T-helper 2 cell treated with Interferon-gamma antibody and Interleukin-4, amounts not matched to agents 100 ng/mL and 5 ng/mL, for 36 hours (primary cell): Measurements from ENCODE around the gene UBE2Q1. TPM values are rescaled to one million over a fixed set of nuclear protein-coding genes. Genes with fewer than 3 reads are reported as not detected.

Experiments
- intact Hi-C: fragments of 100-400 bp; cut with micrococcal nuclease; formaldehyde crosslinking; loops from one replicate; pipeline ENCODE4 v1.15.1; 2023
- total RNA-seq: library from RNA; stranded (reverse); gene quantifications from 2 replicates; pipeline ENCODE4 v1.2.3, GENCODE V29; 2022

The UBE2Q1 gene
- total RNA-seq, 1 donor from 2014 or later = 112 TPM

DNA sequence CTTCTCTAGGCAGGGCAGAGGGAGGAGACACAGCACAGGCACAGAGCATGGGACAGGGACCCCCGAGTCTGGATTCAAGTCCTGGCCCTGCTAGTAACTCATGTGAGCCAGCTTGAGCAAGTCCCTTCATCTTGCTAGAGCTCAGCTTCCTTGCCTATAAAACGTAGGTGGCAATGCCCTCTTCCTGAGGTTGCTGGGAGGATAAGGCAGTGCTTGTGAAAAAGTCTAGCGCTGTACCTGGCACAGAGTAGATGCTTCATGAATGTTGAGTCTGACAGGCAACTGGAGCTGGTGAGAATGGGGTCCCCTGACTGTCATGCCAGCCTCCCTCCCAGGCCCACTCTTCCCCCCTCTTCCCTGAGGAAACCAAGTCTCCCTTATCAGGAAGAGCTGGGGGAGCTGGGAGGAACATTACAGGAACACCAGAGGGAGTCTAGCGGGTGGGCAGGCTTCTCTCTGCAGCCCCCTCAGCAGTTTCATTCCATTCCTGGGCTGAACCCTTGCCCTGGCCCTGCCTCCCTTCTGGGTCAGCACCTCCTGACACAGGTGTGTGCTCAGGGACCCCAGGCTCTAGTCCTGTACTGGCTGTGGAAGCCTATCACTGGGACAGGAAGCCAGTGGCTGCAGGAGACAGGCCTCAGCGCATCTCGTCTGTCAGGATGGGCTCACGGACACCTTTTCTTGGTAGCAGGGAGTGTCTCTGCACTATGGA, 19.0 kb upstream of the UBE2Q1 start:
- intact Hi-C loops = no loop called here

- intact Hi-C loops = no loop called here
Measured at GRCh38 chr1:154575951-154576566, 17.6 kb upstream of the UBE2Q1 start.

DNA sequence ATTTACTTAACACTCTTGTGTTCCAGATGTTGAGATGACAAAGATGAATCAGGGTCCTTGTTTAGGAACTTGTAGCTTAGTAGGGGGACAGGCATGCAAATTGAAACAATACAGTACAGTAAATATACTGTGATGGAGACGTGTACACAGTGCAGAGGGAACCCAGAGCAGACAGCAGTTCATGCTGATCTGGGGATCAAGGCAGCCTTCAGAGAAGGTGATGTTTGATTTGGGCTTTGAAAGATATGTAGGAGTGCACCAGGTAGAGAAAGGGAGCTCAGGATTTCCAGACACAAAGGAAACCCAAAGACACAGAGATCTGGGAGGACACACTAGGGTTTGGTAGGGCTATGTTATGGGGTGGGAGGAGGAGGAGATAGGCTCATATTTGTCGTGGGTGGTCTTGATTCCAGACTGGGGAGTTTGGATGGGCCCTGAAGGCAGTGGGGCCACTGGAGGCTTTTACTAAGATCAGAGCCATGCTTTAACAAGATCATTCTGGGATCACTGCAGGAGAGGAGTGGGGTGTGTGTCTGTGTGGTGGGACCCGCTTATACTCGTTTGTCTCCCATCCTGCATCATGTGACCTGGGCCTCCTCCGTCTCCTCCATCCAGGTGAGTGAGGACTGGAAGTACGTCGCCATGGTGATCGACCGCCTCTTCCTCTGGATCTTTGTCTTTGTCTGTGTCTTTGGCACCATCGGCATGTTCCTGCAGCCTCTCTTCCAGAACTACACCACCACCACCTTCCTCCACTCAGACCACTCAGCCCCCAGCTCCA, 16.9 kb upstream of the UBE2Q1 start:
- intact Hi-C loops = no loop called here

- intact Hi-C loops = no loop called here
Measured at GRCh38 chr1:154574716-154575115, 16.3 kb upstream of the UBE2Q1 start.

- intact Hi-C loops = no loop called here
Measured at GRCh38 chr1:154573168-154573510, 14.7 kb upstream of the UBE2Q1 start.

GRCh38 chr1:154572468-154573167, 14.2 kb upstream of the UBE2Q1 start:
- intact Hi-C loops = no loop called here

DNA sequence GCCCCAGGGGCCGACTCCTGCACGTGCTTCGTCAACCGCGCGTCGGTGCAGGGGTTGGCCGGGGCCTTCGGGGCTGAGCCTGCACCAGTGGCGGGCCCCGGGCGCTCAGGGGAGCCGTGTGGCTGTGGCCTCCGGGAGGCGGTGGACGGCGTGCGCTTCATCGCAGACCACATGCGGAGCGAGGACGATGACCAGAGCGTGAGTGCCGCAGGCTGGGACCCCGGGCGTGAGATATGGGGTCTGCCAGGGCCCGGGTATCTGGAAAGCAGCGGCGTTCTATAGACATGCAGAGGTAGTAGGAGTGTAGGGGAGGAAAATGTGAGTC, 13.5 kb upstream of the UBE2Q1 start:
- intact Hi-C loops = no loop called here

GRCh38 chr1:154571244-154571963, 12.9 kb upstream of the UBE2Q1 start:
- intact Hi-C loops = no loop called here

GRCh38 chr1:154568157-154568815, 9.8 kb upstream of the UBE2Q1 start:
- intact Hi-C loops = loop anchor here (1.0 kb wide), 1 partner anchor 9 kb away; no protein-coding TSS in a partner anchor

- intact Hi-C loops = loop anchor here (1.0 kb wide), 1 partner anchor 8 kb away; no protein-coding TSS in a partner anchor
Measured at GRCh38 chr1:154567386-154568156, 9.1 kb upstream of the UBE2Q1 start, which contains the start of gene CHRNB2. Gene CHRNB2 (plus strand): TSS chr1:154567778. CDS start chr1:154568045, 267 bp downstream.

DNA sequence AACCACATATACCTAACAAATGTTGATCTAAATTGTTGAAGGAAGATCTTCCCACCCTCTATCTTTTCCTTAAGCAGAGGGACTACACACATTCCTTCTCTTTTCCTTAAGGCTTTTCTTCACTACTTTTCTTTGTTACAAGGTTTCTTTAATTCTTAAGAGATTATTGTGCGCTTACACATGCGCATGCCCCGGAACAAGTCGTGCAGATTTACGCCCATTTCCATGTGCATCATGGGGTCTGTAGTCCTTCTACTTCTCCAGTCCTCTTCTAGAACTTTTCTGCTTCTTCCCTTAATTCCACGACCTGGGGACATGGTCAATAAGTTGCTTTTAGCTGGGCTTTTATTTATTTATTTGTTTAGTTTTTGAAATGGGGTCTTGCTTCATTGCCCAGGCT, 7.4 kb upstream of the UBE2Q1 start:
- intact Hi-C loops = no loop called here

DNA sequence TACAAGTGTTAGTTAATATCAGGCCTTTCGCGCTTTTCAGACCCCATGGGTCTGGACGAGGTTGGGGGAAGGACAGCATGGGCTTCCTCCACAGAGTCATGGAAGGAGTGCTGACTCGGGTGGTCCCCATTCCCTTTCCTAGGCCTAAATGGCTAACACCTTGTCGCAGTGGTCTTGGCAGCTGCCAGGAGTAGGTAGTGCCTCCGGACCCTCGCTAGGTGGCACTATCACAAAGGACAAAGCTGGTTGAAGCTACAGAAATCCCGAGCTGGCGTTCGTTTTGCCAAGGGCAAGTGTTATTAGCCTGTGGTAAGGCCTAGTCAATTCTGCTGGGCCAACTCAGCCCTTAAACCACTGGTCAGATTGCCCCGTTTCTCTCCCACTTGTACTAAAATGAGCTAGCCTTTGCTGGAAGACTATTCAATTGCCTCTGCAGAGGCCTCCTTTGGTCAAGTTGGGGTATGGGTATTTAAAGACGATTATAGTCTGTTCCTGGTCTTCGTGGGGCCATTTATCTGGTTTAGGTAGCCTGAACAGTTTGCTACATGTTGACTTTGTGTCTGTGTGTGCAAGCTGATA, 1.1 kb upstream of the UBE2Q1 start:
- intact Hi-C loops = loop anchor here (1.0 to 5.0 kb wide), 10 partner anchors 9 to 502 kb away; partner anchors contain the start of genes ATP8B2, IL6R, PBXIP1 and PMVK

DNA sequence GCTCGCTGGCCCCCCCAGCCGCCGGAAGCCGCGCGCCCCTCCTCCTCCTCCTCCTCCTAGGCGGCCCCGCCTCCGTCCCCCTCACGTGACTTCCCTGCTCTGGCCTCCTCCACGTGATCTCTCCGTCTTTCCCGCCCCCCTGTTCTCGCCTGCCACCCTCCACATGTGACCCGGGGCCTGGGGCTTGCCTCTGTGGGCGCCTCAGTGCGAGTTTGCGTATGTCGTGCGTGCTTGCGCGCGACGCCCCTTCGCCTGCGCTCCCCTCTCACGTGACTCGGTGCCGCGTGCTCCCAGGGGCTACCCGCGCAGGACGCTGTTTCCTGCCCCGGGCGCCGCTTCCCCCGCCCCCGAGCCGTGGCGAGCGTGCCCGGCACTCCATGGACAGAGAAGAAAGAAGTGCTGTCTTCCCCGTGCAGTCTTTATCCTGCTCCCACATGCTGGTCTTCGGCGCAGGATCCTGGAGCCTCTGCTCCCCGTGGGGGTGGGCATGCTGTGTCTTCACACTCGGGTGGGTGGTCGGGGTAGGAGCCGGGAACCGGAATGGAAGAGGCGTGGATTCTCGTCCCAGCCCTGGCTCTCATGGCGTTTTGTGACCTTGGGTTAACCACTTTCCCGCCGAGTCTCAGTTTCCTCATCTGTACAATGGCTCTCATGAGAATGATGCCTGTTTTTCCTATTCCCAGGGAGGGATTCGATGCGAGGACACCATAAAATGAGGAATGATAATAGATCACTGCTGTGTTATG, 431 bp upstream of the UBE2Q1 start:
- intact Hi-C loops = loop anchor here (1.0 to 5.0 kb wide), 13 partner anchors 9 to 526 kb away; partner anchors contain the start of genes ADAR, ATP8B2, CKS1B and IL6R

- intact Hi-C loops = loop anchor here (5.0 kb wide), 4 partner anchors 150 to 400 kb away; partner anchors contain the start of genes ATP8B2, IL6R and PBXIP1
Measured at GRCh38 chr1:154557248-154557938, 1.1 kb downstream of the UBE2Q1 start.

DNA sequence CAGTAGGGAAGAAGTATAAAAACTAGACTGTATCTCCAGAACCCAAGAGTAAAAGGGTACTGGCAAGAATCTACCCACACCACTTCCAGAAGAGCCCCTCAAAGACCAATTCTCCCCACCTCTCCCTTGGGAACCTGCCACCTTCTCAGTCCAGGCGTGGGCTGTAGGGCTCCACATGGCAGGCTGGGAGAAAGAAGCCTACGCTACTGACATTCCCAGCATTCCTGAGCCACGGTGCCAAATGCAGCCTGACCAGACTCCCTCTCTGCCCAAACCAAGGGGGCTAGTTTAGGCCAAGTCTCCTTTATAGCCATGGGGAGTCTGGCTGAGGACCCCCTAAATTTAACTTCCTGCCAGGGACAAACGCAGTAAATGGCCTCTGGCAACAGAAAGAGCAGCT, 2.0 kb downstream of the UBE2Q1 start:
- intact Hi-C loops = loop anchor here (5.0 kb wide), 4 partner anchors 149 to 401 kb away; partner anchors contain the start of genes ATP8B2, IL6R and PBXIP1

- intact Hi-C loops = no loop called here
Measured at GRCh38 chr1:154553056-154554030, 5.1 kb downstream of the UBE2Q1 start.
